ENCODE measurements around the gene SMIM44. TPM values are rescaled to one million over a fixed set of nuclear protein-coding genes. Genes with fewer than 3 reads are reported as not detected.

SMIM44 gene
- total RNA-seq, 2 experiments from 2014 or later, result not detected

GRCh38 chr19:3492131-3492839 is 9.0 kb upstream of the SMIM44 start:
- peaks cover 20% of the 10 kb centered on the region for H3K36me3 Mint-ChIP-seq (ENCODE audit: low read depth)
- H3K9me3 Mint-ChIP-seq, result no peaks in the 10 kb centered on the region
- peaks cover 13% of the 10 kb centered on the region for H3K4me1 Mint-ChIP-seq
- ChIA-PET CTCF (no interaction called here), POLR2A (no interaction called here)
- no peak for DNase-seq
- H3K27me3 Mint-ChIP-seq, result no peaks in the 10 kb centered on the region
- no peak overlapping the region for H3K27ac Mint-ChIP-seq
- H3K4me3 Mint-ChIP-seq, result no peak overlapping the region

GRCh38 chr19:3491396-3492119 is 8.3 kb upstream of the SMIM44 start:
- Mint-ChIP-seq H3K9me3 (no peaks in the 10 kb centered on the region), H3K4me1 (peaks cover 12% of the 10 kb centered on the region), H3K27me3 (no peaks in the 10 kb centered on the region), H3K36me3 (ENCODE audit: low read depth) (peaks cover 16% of the 10 kb centered on the region), H3K4me3 (no peak overlapping the region), H3K27ac (no peak overlapping the region)
- POLR2A ChIA-PET, result no interaction called here
- CTCF ChIA-PET, result no interaction called here
- DNase-seq, result no peak

GRCh38 chr19:3482507-3483225 is 575 bp downstream of the SMIM44 start:
- ChIA-PET CTCF (interaction anchor here (0.7 kb wide), 1 partner anchor 13 kb away, joined by 3 read pairs; no protein-coding TSS in a partner anchor), POLR2A (no interaction called here)
- H3K4me3 Mint-ChIP-seq, result no peak overlapping the region
- H3K4me1 Mint-ChIP-seq, result peaks cover 9% of the 10 kb centered on the region
- peaks cover 5% of the 10 kb centered on the region for H3K27me3 Mint-ChIP-seq
- no peak for DNase-seq
- H3K27ac Mint-ChIP-seq, result no peak overlapping the region
- no peaks in the 10 kb centered on the region for H3K9me3 Mint-ChIP-seq
- no peaks in the 10 kb centered on the region for H3K36me3 Mint-ChIP-seq (ENCODE audit: low read depth)

DNA sequence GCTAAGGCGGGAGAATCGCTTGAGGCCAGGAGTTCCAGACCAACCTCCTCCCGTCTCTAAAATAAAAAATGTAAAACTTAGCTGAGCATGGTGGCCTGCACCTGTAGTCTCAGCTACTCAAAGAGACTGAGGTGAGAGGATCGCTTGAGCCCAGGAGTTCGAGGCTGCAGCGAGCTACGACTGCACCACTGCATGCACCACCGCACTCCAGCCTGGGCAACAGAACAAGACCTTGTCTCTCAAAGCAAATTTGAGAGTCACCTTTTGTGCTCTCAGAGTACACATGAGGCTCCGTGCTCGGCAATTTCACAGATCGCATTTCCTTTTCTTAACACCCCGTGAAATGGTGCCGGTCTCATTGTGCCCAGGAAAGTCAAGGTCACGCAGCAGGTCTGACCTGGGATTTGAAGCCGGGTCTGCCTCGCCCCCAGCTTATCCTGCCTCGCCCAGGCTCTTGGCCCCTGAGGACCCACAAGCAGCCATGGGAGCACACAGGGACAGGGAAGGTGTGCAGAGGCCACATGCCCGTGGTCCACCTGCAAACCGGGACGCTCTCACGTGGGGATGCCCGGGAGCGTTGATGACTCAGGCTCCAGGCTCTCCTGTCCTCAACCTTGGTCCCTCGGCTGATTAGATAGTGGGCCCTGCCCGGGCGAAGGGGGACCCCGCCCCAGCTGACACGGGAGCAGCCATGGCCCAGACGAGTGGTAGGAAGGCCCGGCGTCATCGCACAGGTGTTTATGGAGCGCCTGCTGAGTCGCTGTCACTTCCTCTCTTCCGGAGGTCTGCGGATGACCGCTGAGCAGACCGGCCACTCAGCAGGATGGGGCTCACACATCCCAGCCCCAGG is 1.8 kb downstream of the SMIM44 start:
- Mint-ChIP-seq H3K4me3 (no peak overlapping the region), H3K27ac (no peak overlapping the region), H3K27me3 (peaks cover 5% of the 10 kb centered on the region), H3K4me1 (peaks cover 9% of the 10 kb centered on the region), H3K9me3 (no peaks in the 10 kb centered on the region), H3K36me3 (ENCODE audit: low read depth) (no peaks in the 10 kb centered on the region)
- POLR2A ChIA-PET, result interaction anchor here (1.2 kb wide), 1 partner anchor 13 kb away, joined by 4 read pairs; no protein-coding TSS in a partner anchor
- CTCF ChIA-PET, result interaction anchor here (0.6 kb wide), 2 partner anchors 318 to 401 kb away, joined by 3 read pairs; no protein-coding TSS in a partner anchor
- DNase-seq, result no peak

DNA sequence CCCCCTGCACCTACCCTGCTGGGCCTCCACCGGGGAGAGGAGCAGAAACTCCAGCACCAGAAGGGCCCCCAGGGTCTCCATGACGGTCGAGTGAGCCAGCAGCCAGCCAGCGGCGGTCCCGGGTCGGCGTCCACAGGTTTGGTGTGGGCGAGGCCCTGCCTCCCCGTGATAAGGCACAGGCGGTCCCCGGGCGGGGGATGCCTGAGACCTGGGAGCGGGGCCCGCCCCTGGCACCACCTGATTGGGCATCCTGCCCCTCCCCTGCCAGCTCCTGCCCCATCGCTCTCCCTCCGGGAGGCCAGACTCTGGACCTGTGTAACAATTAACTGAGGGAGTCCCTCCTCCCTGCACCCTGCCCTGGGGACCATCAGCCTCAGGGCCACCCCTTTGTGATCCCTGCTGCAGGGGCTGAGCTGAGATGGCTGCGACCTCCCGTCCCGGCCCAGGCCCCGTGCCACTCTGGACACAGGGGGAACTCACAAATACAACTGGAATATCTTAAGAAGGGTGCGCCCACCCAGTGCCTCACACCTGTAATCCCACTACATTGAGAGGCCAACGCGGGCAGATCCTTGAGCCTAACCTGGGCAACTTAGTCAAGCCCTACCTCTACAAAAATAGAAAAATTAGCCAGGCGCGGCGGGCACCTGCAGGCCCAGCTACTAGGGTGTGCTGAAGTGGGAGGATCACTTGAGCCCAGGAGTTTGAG is 2.7 kb downstream of the SMIM44 start, which contains the start of gene SMIM24:
Gene SMIM24 (minus strand): TSS at position 143 of the 709 bp plus-strand sequence. CDS start 62 bp downstream, at position 81.
- Mint-ChIP-seq H3K4me1 (peaks cover 9% of the 10 kb centered on the region), H3K9me3 (no peaks in the 10 kb centered on the region), H3K36me3 (ENCODE audit: low read depth) (no peaks in the 10 kb centered on the region), H3K27ac (no peak within 1 kb of the TSS), H3K4me3 (no peak within 1 kb of the TSS), H3K27me3 (peaks cover 5% of the 10 kb centered on the region)
- no peak for DNase-seq
- ChIA-PET POLR2A (interaction anchor here (2.0 kb wide), 1 partner anchor 20 kb away, joined by 8 read pairs; the partner anchor contains the start of gene DOHH), CTCF (no interaction called here)

- POLR2A ChIA-PET, result interaction anchor here (0.6 to 2.0 kb wide), 2 partner anchors 21 to 29 kb away, joined by 3 to 8 read pairs; partner anchors contain the start of gene DOHH
- CTCF ChIA-PET, result interaction anchor here (0.7 to 1.3 kb wide), 3 partner anchors 10 to 1789 kb away, joined by 3 to 5 read pairs (median 3); no protein-coding TSS in a partner anchor
- Mint-ChIP-seq H3K9me3 (no peaks in the 10 kb centered on the region), H3K36me3 (ENCODE audit: low read depth) (no peaks in the 10 kb centered on the region), H3K4me3 (no peak overlapping the region), H3K27ac (no peak overlapping the region), H3K4me1 (peaks cover 9% of the 10 kb centered on the region), H3K27me3 (peaks cover 5% of the 10 kb centered on the region)
- peak; percentile 43 for DNase-seq
Measured at GRCh38 chr19:3479834-3480215, 3.4 kb downstream of the SMIM44 start.

GRCh38 chr19:3479177-3479833 is 3.9 kb downstream of the SMIM44 start:
- ChIA-PET CTCF (interaction anchor here (0.5 to 1.3 kb wide), 5 partner anchors 10 to 1788 kb away, joined by 3 to 5 read pairs (median 5); no protein-coding TSS in a partner anchor), POLR2A (interaction anchor here (0.6 to 2.0 kb wide), 3 partner anchors 21 to 50 kb away, joined by 3 to 8 read pairs (median 3); partner anchors contain the start of gene DOHH)
- Mint-ChIP-seq H3K27me3 (peaks cover 5% of the 10 kb centered on the region), H3K27ac (no peak overlapping the region), H3K36me3 (ENCODE audit: low read depth) (no peaks in the 10 kb centered on the region), H3K4me3 (no peak overlapping the region), H3K9me3 (no peaks in the 10 kb centered on the region), H3K4me1 (peaks cover 9% of the 10 kb centered on the region)
- DNase-seq, result peak; percentile 55

DNA sequence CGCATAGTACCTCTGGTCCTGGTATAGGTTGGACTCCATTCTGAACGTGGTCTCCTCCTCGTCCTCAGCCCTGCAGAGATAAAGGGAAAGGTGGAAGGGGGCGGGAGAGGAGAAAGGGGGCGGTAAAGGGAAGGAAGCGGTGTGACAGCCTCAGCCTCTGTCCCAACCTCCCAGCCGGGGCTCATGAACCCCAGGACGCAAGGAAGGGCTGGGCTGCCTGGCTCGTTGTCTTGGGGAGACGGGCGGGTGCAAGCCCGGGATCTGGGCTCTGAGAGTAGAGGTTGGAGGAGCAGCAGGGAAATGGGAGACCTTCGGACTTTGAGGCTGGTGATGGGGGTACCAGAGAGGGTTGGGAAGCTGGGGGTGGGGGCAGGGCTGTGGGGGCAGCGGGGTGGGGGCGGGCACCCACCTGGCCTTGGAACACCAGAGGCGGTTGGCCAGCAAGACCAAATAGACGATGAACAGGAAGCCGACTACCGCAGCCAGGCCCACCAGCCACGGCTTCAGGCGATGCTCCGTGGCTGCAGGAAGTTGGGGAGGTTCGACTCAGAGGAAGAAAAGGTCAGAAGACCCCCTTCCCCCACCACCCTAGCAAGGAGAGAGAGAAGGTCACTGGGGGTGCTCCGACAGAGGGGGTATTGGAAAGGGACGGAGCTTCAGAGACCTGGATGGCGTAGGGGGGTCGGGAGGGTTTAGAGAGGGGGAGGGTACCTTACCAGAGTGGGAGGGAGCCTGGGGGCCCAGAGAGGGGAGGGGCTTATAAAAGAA is 4.6 kb downstream of the SMIM44 start:
- POLR2A ChIA-PET, result interaction anchor here (0.6 to 2.0 kb wide), 2 partner anchors 22 to 49 kb away, joined by 3 to 8 read pairs; partner anchors contain the start of gene DOHH
- Mint-ChIP-seq H3K27me3 (peaks cover 5% of the 10 kb centered on the region), H3K4me3 (no peak overlapping the region), H3K27ac (no peak overlapping the region), H3K36me3 (ENCODE audit: low read depth) (no peaks in the 10 kb centered on the region), H3K9me3 (no peaks in the 10 kb centered on the region), H3K4me1 (peaks cover 9% of the 10 kb centered on the region)
- CTCF ChIA-PET, result interaction anchor here (0.5 to 1.3 kb wide), 3 partner anchors 49 to 503 kb away, joined by 5 read pairs; no protein-coding TSS in a partner anchor
- DNase-seq, result no peak

DNA sequence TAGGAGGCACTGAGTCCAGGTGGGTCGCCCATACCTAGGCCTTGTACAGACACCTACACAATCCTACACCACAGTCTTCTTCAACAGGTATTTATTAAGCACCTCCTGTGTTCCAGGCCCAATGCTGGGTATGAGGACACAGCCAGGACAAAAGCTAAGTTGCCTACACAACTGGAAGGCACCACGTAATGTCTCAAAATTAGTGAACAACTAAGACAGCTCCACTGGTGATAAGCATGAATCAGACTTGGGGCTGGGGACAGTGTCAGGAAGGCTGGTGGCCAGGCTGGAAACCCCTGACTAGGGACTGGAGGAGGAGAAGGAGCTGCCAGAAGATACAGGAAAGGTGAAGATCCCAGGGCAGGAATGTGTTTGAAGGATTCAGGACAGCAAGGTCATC is 5.3 kb downstream of the SMIM44 start:
- ChIA-PET CTCF (no interaction called here), POLR2A (no interaction called here)
- no peaks in the 10 kb centered on the region for H3K36me3 Mint-ChIP-seq (ENCODE audit: low read depth)
- H3K27me3 Mint-ChIP-seq, result peaks cover 5% of the 10 kb centered on the region
- no peak overlapping the region for H3K4me3 Mint-ChIP-seq
- peaks cover 9% of the 10 kb centered on the region for H3K4me1 Mint-ChIP-seq
- H3K9me3 Mint-ChIP-seq, result no peaks in the 10 kb centered on the region
- DNase-seq, result no peak
- H3K27ac Mint-ChIP-seq, result no peak overlapping the region

GRCh38 chr19:3477506-3477905 is 5.7 kb downstream of the SMIM44 start:
- Mint-ChIP-seq H3K4me1 (peaks cover 9% of the 10 kb centered on the region), H3K36me3 (ENCODE audit: low read depth) (no peaks in the 10 kb centered on the region), H3K9me3 (no peaks in the 10 kb centered on the region), H3K4me3 (no peak overlapping the region), H3K27ac (no peak overlapping the region), H3K27me3 (peaks cover 5% of the 10 kb centered on the region)
- POLR2A ChIA-PET, result no interaction called here
- CTCF ChIA-PET, result no interaction called here
- no peak for DNase-seq

DNA sequence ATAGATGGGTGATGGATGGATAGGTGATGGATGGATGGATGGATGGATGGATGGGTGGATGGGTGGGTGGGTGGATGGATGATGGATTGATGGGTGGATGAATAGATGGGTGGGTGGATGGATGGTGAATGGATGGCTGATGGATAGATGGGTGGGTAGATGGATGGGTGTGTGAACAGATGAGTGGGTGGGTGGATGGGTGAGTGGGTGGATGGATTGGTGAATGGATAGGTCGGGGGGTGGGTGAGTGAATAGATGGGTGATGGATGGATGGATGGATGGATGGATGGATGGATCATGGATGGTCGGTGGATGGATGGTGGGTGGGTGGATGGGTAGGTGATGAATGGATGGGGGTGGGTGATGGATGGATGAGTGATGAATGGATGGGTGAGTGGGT is 6.4 kb downstream of the SMIM44 start:
- Mint-ChIP-seq H3K36me3 (ENCODE audit: low read depth) (no peaks in the 10 kb centered on the region), H3K27me3 (peaks cover 5% of the 10 kb centered on the region), H3K9me3 (no peaks in the 10 kb centered on the region), H3K27ac (no peak overlapping the region), H3K4me1 (peaks cover 9% of the 10 kb centered on the region), H3K4me3 (no peak overlapping the region)
- CTCF ChIA-PET, result interaction anchor here (0.6 kb wide), 1 partner anchor 176 kb away, joined by 3 read pairs; no protein-coding TSS in a partner anchor
- POLR2A ChIA-PET, result no interaction called here
- no peak for DNase-seq
